Measurements from ENCODE around the gene GTF2A2. TPM values are rescaled to one million over a fixed set of nuclear protein-coding genes. Genes with fewer than 3 reads are reported as not detected.

The GTF2A2 gene
- total RNA-seq, 1 experiment from 2014 or later, result 230 TPM

DNA sequence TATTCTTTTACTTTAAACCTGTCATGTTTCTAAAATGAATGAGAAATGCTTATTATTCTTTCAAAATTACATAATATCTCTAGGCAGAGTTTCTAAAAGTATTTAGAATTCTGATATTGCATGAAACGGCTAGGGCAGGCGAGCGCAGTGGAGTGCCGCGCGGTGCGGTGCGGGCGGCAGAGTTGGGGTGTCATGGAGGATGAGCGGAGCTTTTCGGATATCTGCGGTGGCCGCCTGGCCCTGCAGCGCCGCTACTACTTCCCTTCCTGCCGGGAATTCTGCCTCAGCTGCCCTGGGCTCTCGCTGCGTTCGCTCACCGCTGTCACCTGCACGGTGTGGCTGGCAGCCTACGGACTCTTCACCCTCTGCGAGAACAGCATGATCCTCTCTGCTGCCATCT, 19.2 kb upstream of the GTF2A2 start:
- Histone ChIP-seq H3K4me1 (ENCODE audit: insufficient read depth, low read length, poor library complexity, severe bottlenecking) (peaks cover 6% of the 10 kb centered on the region), H3K4me3 (ENCODE audit: low read depth, low read length, poor library complexity, severe bottlenecking) (no peak overlapping the region), H3K27me3 (replicated peaks; ENCODE audit: insufficient read depth, low read depth, low read length, poor library complexity) (no peaks in the 10 kb centered on the region), H3K36me3 (ENCODE audit: insufficient read depth, low read length, poor library complexity, severe bottlenecking) (peaks cover 82% of the 10 kb centered on the region), H3K27ac (ENCODE audit: low read depth, low read length, poor library complexity, severe bottlenecking) (no peak overlapping the region), H3K9me3 (ENCODE audit: low read depth, low read length, poor library complexity, severe bottlenecking) (no peaks in the 10 kb centered on the region)
- TF ChIP-seq, protein P1, sequence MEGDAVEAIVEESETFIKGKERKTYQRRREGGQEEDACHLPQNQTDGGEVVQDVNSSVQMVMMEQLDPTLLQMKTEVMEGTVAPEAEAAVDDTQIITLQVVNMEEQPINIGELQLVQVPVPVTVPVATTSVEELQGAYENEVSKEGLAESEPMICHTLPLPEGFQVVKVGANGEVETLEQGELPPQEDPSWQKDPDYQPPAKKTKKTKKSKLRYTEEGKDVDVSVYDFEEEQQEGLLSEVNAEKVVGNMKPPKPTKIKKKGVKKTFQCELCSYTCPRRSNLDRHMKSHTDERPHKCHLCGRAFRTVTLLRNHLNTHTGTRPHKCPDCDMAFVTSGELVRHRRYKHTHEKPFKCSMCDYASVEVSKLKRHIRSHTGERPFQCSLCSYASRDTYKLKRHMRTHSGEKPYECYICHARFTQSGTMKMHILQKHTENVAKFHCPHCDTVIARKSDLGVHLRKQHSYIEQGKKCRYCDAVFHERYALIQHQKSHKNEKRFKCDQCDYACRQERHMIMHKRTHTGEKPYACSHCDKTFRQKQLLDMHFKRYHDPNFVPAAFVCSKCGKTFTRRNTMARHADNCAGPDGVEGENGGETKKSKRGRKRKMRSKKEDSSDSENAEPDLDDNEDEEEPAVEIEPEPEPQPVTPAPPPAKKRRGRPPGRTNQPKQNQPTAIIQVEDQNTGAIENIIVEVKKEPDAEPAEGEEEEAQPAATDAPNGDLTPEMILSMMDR (conservative IDR thresholded peaks at IDR 0.05; ENCODE audit: low read depth, low read length), result no peak
- no peak for TF ChIP-seq EZH2 (IDR thresholded peaks at IDR 0.05; ENCODE audit: borderline replicate concordance, low read depth, low read length, poor library complexity, severe bottlenecking)
- intact Hi-C loops (cut with micrococcal nuclease; ENCODE audit: unreplicated experiment), result no loop called here
- ChIA-PET CTCF (no interaction called here), POLR2A (ENCODE audit: low non-redundant PET) (no interaction called here)
- no peak for DNase-seq (ENCODE audit: low spot score)
- no TSS peak for BruUV-seq (replicated peaks)

DNA sequence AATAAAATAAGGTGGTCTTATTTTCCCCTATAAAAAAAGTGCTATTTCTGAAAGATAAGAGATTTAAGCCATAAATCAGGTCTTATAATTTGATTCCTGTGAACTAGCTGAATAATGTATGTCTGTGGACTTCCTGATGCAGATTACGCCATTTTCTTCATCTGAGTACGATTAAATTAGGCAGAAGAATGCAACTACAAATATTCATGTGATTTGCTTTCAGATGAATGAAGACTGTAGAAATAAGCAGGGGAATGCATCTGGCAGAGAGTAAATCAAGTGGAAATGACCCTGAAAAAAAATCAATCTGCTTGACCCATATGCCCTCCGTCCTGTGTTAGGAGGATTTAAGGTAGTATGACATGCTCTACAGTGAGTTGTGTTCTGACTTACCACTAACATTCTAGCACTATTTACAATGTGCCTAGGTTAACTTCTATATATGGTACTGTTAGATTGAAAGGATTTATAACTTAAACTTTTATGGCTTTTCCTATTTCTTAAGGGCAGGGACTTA, 17.1 kb upstream of the GTF2A2 start:
- peaks cover 79% of the 10 kb centered on the region for H3K36me3 ChIP-seq (ENCODE audit: insufficient read depth, low read length, poor library complexity, severe bottlenecking)
- CTCF ChIA-PET, result no interaction called here
- TF ChIP-seq EZH2 (IDR thresholded peaks at IDR 0.05; ENCODE audit: borderline replicate concordance, low read depth, low read length, poor library complexity, severe bottlenecking), result no peak
- TF ChIP-seq, protein P1 (conservative IDR thresholded peaks at IDR 0.05; ENCODE audit: low read depth, low read length), result no peak
- no TSS peak for BruUV-seq (replicated peaks)
- peak overlapping the region; percentile 24 for H3K27ac ChIP-seq (ENCODE audit: low read depth, low read length, poor library complexity, severe bottlenecking)
- no peaks in the 10 kb centered on the region for H3K9me3 ChIP-seq (ENCODE audit: low read depth, low read length, poor library complexity, severe bottlenecking)
- H3K27me3 ChIP-seq (replicated peaks; ENCODE audit: insufficient read depth, low read depth, low read length, poor library complexity), result no peaks in the 10 kb centered on the region
- peaks cover 6% of the 10 kb centered on the region for H3K4me1 ChIP-seq (ENCODE audit: insufficient read depth, low read length, poor library complexity, severe bottlenecking)
- intact Hi-C loops (cut with micrococcal nuclease; ENCODE audit: unreplicated experiment), result no loop called here
- no peak for DNase-seq (ENCODE audit: low spot score)
- POLR2A ChIA-PET (ENCODE audit: low non-redundant PET), result no interaction called here
- no peak overlapping the region for H3K4me3 ChIP-seq (ENCODE audit: low read depth, low read length, poor library complexity, severe bottlenecking)

DNA sequence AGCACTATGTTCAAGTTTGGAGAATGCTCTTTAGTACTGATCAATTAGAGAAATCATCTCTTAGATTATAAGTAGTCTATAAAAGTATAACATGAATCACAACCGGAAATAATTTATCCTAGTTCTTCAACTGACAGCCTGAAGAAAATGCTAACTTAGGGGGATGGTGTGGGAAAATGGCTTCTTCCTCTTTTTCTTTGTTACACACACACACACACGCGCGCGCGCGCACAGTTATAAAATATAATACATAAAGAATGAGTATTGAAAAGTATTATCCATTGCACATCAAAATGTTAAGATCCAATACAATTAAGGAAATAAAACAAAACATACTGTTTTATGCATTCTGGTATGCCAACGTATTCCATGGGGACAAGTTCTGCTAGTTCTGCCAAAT, 11.2 kb upstream of the GTF2A2 start:
- ChIA-PET CTCF (no interaction called here), POLR2A (ENCODE audit: low non-redundant PET) (no interaction called here)
- Histone ChIP-seq H3K36me3 (ENCODE audit: insufficient read depth, low read length, poor library complexity, severe bottlenecking) (peaks cover 74% of the 10 kb centered on the region), H3K4me3 (ENCODE audit: low read depth, low read length, poor library complexity, severe bottlenecking) (no peak overlapping the region), H3K27ac (ENCODE audit: low read depth, low read length, poor library complexity, severe bottlenecking) (no peak overlapping the region), H3K27me3 (replicated peaks; ENCODE audit: insufficient read depth, low read depth, low read length, poor library complexity) (no peaks in the 10 kb centered on the region), H3K4me1 (ENCODE audit: insufficient read depth, low read length, poor library complexity, severe bottlenecking) (no peaks in the 10 kb centered on the region), H3K9me3 (ENCODE audit: low read depth, low read length, poor library complexity, severe bottlenecking) (no peaks in the 10 kb centered on the region)
- intact Hi-C loops (cut with micrococcal nuclease; ENCODE audit: unreplicated experiment), result no loop called here
- BruUV-seq (replicated peaks), result no TSS peak
- TF ChIP-seq, protein P1 (conservative IDR thresholded peaks at IDR 0.05; ENCODE audit: low read depth, low read length), result no peak
- no peak for TF ChIP-seq EZH2 (IDR thresholded peaks at IDR 0.05; ENCODE audit: borderline replicate concordance, low read depth, low read length, poor library complexity, severe bottlenecking)
- DNase-seq (ENCODE audit: low spot score), result no peak
